Sigmoid colon (tissue), 4 donors: ENCODE measurements around the gene TTC33.
"Not testable (repeated sequence)": the region's sequence is repeated elsewhere in the genome, so short reads cannot be mapped to it uniquely, and the experiment has no call there.

Experiments
- CTCF ChIP-seq, 4 experiments: fragments of 450-650 bp in 3 of 4; fragments of 200-600 bp in 1 of 4; IDR thresholded peaks; one replicate each; pipeline ENCODE4 v1.5.1; 2016 to 2019; ENCODE audit warnings: antibody characterized with exemption in 4 of 4, mild to moderate bottlenecking in 3 of 4, moderate library complexity in 2 of 4
- EP300 ChIP-seq, 4 donors: sonication (generic); formaldehyde crosslinking; IDR thresholded peaks; one replicate each; pipeline ENCODE4 v1.6.1; 2017; ENCODE audit warnings: antibody characterized with exemption in 4 of 4
- POLR2A ChIP-seq, 2 donors: fragments of 450-650 bp; IDR thresholded peaks; one replicate each; pipeline ENCODE4 v1.6.1; 2016; ENCODE audit warnings: antibody characterized with exemption in 2 of 2, mild to moderate bottlenecking in 2 of 2, moderate library complexity in 2 of 2
- POLR2AphosphoS5 ChIP-seq, 4 donors: sonication (generic); formaldehyde crosslinking; IDR thresholded peaks; one replicate each; pipeline ENCODE4 v1.6.1; 2017; ENCODE audit warnings: antibody characterized with exemption in 4 of 4

GRCh38 chr5:40722497-40722911 lies 33.3 kb downstream of the TTC33 start:
- not testable (repeated sequence) for TF ChIP-seq POLR2AphosphoS5, CTCF, POLR2A, EP300 (IDR thresholded peaks at IDR 0.05)
